ENCODE results near the gene CARD8.
"Not testable (repeated sequence)": the region's sequence is repeated elsewhere in the genome, so short reads cannot be mapped to it uniquely, and the experiment has no call there.

CARD8 gene

GRCh38 chr19:48265326-48265725, 9.6 kb upstream of the CARD8 start:
- DNase-seq (ENCODE audit: low spot score); FAIRE-seq: not testable (repeated sequence)

- DNase-seq (ENCODE audit: low spot score); FAIRE-seq: not testable (repeated sequence)
Observed at GRCh38 chr19:48260359-48260714, 4.6 kb upstream of the CARD8 start.

DNA sequence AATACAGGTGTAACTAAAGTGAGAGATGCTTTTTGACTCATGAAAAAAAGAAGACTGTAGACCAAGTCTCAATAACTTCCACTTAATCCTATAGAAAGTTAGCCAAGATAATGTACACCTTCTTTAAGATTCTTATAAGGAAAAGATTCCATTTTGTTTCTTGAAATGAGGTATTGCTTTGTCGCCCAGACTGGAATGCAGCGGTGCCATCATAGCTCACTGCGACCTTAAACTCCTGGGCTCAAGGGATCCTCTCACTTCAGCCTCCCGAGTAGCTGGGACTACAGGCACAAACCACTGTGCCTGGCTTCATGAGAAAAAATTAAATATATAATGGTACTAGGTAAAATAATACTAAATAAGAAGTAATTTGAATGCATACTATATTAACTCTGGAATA, 3.3 kb upstream of the CARD8 start:
- FAIRE-seq; DNase-seq (ENCODE audit: low spot score): not testable (repeated sequence)

- no peak for FAIRE-seq
- DNase-seq (ENCODE audit: low spot score) = no peak
Observed at GRCh38 chr19:48258350-48258749, 2.6 kb upstream of the CARD8 start.

- FAIRE-seq (no peak), DNase-seq (ENCODE audit: low spot score) (no peak)
Observed at GRCh38 chr19:48254529-48254970, 1.2 kb downstream of the CARD8 start.

DNA sequence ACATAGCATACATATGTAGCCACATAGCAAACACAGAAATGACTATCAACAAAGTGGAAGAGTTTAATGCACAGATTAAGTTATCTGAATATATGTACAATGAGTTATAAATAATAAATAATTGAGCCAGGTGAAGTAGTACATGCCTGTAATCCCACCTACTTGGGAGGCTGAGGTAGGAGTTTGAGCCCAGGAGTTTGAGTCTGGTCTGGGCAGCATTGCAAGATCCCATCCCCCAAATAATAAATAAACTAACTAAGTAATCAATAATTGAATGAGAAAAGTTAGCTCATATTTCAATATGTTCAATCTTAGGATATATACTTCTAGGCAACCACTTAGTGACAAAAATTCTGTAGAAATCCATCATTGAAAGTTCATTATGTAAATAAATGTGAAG, 1.7 kb downstream of the CARD8 start:
- no peak for DNase-seq (ENCODE audit: low spot score)

GRCh38 chr19:48252609-48253008, 3.1 kb downstream of the CARD8 start:
- FAIRE-seq (no peak), DNase-seq (ENCODE audit: low spot score) (no peak)

More for the DNA sequence above, 1.7 kb downstream of the CARD8 start:
- FAIRE-seq = no peak

DNA sequence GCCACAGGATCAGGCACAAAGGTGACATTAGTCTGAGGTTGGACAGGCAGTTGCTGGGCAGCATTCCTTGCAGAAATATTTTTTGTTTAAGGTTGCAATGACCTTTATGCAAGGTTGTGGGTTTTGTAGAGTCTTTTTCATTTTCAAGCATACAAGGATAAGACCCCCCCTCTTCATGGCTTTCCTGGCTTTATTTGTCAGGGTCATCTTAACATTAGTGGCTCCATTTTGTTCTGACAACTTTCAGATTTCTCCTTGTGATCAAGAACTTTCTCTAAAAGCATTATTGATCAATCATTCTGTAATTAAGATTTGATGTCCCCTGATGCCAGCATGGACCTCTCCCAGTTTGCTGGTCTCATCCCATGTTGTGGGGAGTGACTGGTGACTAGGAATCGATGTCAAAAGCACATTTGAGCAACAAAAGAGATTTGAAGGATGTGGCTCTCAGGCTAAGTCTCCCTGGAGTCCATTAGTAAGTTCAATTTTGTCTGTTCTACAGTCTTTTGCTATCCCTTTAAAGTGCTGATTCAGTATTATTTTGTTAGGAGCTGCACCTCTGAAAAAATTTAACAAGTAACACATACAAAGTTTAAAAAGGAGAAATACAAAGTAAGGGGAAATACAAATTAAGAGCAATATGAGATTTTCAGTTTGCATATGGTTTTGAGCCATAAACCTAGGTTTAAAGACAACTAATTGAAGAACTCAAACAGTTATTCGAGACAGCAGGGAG, 5.3 kb downstream of the CARD8 start:
- DNase-seq (ENCODE audit: low spot score) (no peak), FAIRE-seq (no peak)

DNA sequence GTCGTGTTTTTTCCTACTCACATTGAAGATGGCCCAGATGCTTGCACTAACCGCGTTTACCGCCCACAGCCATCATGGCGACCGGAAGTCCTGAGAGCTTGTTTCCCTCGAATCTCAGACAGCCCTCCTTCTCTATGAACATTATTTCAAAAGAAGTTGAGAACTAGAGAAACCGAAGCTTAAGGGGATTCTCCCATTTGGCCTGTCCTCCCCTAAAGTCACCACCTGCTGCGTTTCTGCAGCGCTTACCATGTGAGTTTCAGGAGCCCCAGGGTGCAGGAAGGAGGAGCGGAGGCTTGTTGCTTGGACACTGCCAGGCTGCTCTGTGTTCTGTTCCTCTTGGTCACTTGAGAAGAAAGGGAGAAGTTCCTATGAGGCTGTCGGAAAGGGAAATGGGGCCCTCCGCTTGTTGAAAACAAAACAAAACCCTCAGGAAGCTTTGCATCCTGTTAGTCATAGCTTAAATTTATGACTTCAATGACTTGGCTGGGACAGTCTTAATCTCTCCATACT, 6.2 kb downstream of the CARD8 start:
- FAIRE-seq = no peak
- no peak for DNase-seq (ENCODE audit: low spot score)

GRCh38 chr19:48248081-48248833, 7.5 kb downstream of the CARD8 start:
- DNase-seq (ENCODE audit: low spot score) = no peak
- FAIRE-seq = no peak

DNA sequence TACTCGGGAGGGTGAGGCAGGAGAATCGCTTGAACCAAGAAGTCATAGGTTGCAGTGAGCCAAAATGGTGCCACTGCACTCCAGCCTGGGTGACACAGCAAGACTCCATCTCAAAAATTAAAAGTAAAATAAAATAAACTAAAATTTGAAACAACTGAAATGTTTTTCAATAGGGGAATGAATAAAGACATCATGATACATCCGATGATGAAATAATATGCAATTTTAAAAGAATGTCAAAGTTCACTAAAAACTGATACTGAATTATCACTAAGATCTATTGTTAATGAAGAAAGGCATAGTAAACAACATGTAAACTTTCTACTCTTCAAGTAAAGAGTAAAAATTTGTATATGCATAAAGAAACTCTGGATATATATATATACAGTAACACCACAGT, 8.5 kb downstream of the CARD8 start:
- DNase-seq (ENCODE audit: low spot score) = no peak
- no peak for FAIRE-seq

- no peak for FAIRE-seq
- DNase-seq (ENCODE audit: low spot score) = no peak
Observed at GRCh38 chr19:48246101-48246500, 9.6 kb downstream of the CARD8 start.

GRCh38 chr19:48244281-48244680, 11.4 kb downstream of the CARD8 start:
- DNase-seq (ENCODE audit: low spot score) (no peak), FAIRE-seq (no peak)

DNA sequence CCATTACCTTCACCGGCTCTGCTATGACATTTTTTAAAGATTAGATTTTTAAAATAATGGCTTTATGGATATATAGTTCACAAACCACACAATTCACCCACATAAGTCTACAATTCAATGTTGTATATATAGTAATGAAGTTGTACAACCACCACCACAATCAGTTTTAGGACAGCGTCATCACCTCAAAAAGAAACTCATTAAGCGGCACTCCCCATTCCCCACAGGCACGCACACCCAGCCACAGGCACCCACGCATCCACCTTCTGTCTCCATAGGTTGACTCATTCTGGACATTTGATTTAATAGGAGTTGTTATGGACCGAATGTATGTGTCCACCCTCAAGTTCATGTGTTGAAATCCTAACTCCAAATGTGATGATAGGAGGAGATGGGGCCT, 13.9 kb downstream of the CARD8 start:
- FAIRE-seq; DNase-seq (ENCODE audit: low spot score): not testable (repeated sequence)

- FAIRE-seq = no peak
- no peak for DNase-seq (ENCODE audit: low spot score)
Observed at GRCh38 chr19:48239582-48240141, 16.1 kb downstream of the CARD8 start.

DNA sequence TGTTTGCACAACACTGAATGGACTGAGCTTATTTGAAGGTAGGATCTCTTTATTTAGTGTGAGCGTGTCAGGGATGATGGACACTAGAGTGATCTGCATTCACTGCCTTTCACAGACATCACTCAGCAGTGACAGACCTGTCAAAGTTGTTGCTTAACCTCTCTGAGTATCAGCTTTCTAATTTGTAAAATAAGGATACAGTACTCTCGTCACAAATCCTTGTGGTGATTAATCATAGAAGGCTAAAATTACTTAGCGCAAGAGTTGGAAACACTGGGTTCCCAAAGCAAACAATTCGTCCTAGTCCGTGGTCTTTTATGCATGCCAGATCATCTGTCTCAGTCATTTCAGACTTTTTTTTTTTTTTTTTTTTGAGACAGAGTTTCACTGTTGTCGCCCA, 16.6 kb downstream of the CARD8 start:
- FAIRE-seq = no peak
- no peak for DNase-seq (ENCODE audit: low spot score)

DNA sequence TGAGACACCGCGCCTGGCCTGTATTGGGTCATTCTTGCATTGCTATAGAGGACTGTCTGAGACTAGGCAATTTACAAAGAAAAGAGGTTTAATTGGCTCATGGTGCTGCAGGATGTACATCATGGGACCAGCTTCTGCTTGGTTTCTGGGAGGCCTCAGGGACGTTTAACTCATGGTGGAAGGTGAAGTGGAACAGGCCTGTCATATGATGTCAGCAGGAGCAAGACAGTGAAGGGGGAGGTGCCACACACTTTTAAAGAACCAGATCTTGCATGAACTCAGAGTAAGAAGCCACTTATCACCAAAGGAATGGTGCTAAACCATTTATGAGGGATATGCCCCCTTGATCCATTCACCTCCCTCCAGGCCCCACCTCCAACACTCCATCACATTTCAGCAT, 18.7 kb downstream of the CARD8 start:
- FAIRE-seq (no peak), DNase-seq (ENCODE audit: low spot score) (no peak)

DNA sequence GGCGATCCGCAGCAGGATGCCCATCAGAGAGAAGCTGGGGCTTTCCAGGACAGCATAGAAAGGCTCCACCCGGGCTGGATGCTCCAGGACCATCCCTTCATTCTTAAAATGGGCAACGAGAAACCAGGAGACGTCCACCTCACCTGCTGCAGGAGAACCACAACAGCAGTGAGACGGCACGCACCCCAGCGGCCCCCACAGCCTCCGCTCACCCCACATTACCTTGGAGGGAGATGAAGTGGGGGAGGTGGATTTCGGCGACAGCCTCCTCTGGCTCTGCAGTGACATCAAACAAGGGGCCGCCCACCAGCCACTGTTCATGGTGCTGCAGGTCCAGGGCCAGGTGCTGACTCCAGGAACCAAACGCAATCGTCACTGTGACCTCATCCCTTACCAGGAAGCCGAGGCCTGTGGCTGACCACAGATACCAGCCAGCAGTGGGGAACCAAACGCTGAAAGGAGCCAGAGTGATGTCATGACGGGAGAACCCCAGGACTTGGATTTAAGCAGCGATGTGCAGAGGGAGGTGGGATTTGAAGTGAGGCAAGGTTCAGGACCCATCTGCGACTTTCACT, 25.1 kb downstream of the CARD8 start:
- DNase-seq (ENCODE audit: low spot score) (no peak), FAIRE-seq (no peak)

- no peak for FAIRE-seq
- no peak for DNase-seq (ENCODE audit: low spot score)
Observed at GRCh38 chr19:48221628-48222027, 34.1 kb downstream of the CARD8 start.

GRCh38 chr19:48220784-48221183, 34.9 kb downstream of the CARD8 start:
- not testable (repeated sequence) for DNase-seq (ENCODE audit: low spot score); FAIRE-seq

- no peak for FAIRE-seq
Observed at GRCh38 chr19:48218997-48219396, 36.7 kb downstream of the CARD8 start.

GRCh38 chr19:48216933-48217332, 38.8 kb downstream of the CARD8 start:
- no peak for FAIRE-seq
- DNase-seq (ENCODE audit: low spot score) = no peak

More at GRCh38 chr19:48218997-48219396, 36.7 kb downstream of the CARD8 start:
- peak; percentile 16 for DNase-seq (ENCODE audit: low spot score)
